Measurements from ENCODE around the gene PACSIN1.

DNA sequence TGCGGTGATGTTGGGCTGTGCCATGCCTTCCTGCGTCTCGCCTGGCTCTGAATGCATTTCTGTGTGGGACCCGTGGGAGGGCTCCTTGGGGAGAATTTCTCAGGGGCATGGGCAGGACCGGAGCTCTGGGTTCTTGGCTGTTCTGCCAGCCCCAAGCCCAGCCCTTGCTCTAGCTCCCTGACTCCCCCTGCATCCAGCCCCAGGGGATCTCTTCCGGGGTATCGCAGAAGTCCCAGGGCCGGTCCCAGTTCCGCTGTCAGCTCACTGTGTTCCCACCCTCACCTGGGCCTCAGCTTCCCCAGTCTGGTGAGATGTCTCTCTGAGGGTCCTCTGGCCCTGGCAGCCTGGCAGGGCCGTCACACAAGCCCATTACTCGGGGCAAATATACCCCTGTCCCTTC lies 69.8 kb downstream of the PACSIN1 start:
- TF ChIP-seq FOXA1 (IDR thresholded peaks at IDR 0.05) = no peak
- TF ChIP-seq FOXM1 (IDR thresholded peaks at IDR 0.05; ENCODE audit: borderline replicate concordance) = no peak
- no peak for TF ChIP-seq ARNT (IDR thresholded peaks at IDR 0.05)
- TF ChIP-seq SUZ12 (IDR thresholded peaks at IDR 0.05) = no peak
- no peak for TF ChIP-seq SP1 (IDR thresholded peaks at IDR 0.05)
